ENCODE measurements around the gene FOXP2. TPM values are rescaled to one million over a fixed set of nuclear protein-coding genes. Genes with fewer than 3 reads are reported as not detected.

The FOXP2 gene
- total and polyA plus RNA-seq, 2 of the 4 experiments (the other 2 are of a cell fraction): 0.89 to 1.1 TPM

GRCh38 chr7:114628362-114628761, 213.7 kb downstream of the FOXP2 start:
- BruUV-seq (replicated peaks): no TSS peak
- dilution Hi-C loops (cut with HindIII; ENCODE audit: low sequenced_read_pairs, unreplicated experiment) (no loop called here), in situ Hi-C loops (cut with MboI; ENCODE audit: low sequenced_read_pairs) (no loop called here), intact Hi-C loops (cut with micrococcal nuclease) (no loop called here)
- Histone ChIP-seq H3K27me3 (ENCODE audit: control insufficient read depth, insufficient read depth, low read length) (no peaks in the 10 kb centered on the region), H3K27ac (ENCODE audit: insufficient read depth, low read length) (no peak overlapping the region), H3K56ac (ENCODE audit: extremely low read depth, insufficient read depth, low read length) (no peak overlapping the region), H3K4me3 (ENCODE audit: insufficient read depth, low read depth, low read length) (no peak overlapping the region), H3K23ac (ENCODE audit: low read depth, low read length) (no peak overlapping the region), H3K9me1 (ENCODE audit: insufficient read depth, low read length) (no peaks in the 10 kb centered on the region), H2AK9ac (replicated peaks; ENCODE audit: low read depth, low read length, poor library complexity) (no peak overlapping the region), H3K36me3 (ENCODE audit: control insufficient read depth, insufficient read depth, low read length) (no peaks in the 10 kb centered on the region), H3K4ac (ENCODE audit: low read depth, low read length) (no peak overlapping the region), H3K4me2 (ENCODE audit: low read depth, low read length) (no peak overlapping the region), H3K79me1 (ENCODE audit: low read depth in 1 of 2, low read length in 2 of 2) (no peaks in the 10 kb centered on the region), H3K18ac (ENCODE audit: low read depth, low read length) (no peak overlapping the region), H2BK20ac (ENCODE audit: low read depth, low read length) (no peak overlapping the region), H2BK5ac (ENCODE audit: low read depth, low read length, poor library complexity, severe bottlenecking) (no peak overlapping the region), H2BK120ac (ENCODE audit: low read depth, low read length) (no peak overlapping the region), H2BK15ac (ENCODE audit: low read depth, low read length) (no peak overlapping the region), H4K8ac (ENCODE audit: low read depth in 2 of 2, low read length in 2 of 2) (no peak overlapping the region), H3K4me1 (ENCODE audit: control insufficient read depth, insufficient read depth, low read length) (no peaks in the 10 kb centered on the region), H3K9ac (ENCODE audit: low read depth, low read length) (no peak overlapping the region), H4K20me1 (ENCODE audit: insufficient read depth, low read length) (no peaks in the 10 kb centered on the region), H4K91ac (ENCODE audit: insufficient read depth, low read depth, low read length) (no peak overlapping the region), H2AFZ (replicated peaks; ENCODE audit: low read length, poor library complexity) (no peak overlapping the region), H2AK5ac (ENCODE audit: low read depth, low read length) (no peak overlapping the region), H3K9me3 (ENCODE audit: control insufficient read depth, insufficient read depth, low read length) (no peaks in the 10 kb centered on the region), H4K5ac (ENCODE audit: low read depth, low read length) (no peak overlapping the region), H3K14ac (replicated peaks; ENCODE audit: low read depth, low read length) (no peak overlapping the region)
- CTCF ChIA-PET: no interaction called here
- POLR2A ChIA-PET (ENCODE audit: unreplicated experiment): no interaction called here
- WGBS, 2 experiments (ENCODE audit: extremely low coverage in 2 of 2, insufficient read length in 1 of 2): no CpG with 5 or more reads among the region's 2 CpGs
- DNase-seq (no peak), ATAC-seq (ENCODE audit: low read depth) (no peak)
- TF ChIP-seq ELK1 (IDR thresholded peaks at IDR 0.05; ENCODE audit: borderline replicate concordance, low read depth, low read length) (no peak), FOS (IDR thresholded peaks at IDR 0.05; ENCODE audit: low read depth, low read length) (no peak), RAD21 (IDR thresholded peaks at IDR 0.05; ENCODE audit: low read length) (no peak), SMC3 (IDR thresholded peaks at IDR 0.05; ENCODE audit: low read depth, low read length) (no peak), NFE2L2 (IDR thresholded peaks at IDR 0.05; ENCODE audit: low read depth, low read length) (no peak), BHLHE40 (IDR thresholded peaks at IDR 0.05; ENCODE audit: low read depth, low read length) (no peak), CTCF (conservative IDR thresholded peaks at IDR 0.05; ENCODE audit: low read depth, low read length) (no peak), RFX5 (IDR thresholded peaks at IDR 0.05; ENCODE audit: low read depth, low read length) (no peak), MAZ (IDR thresholded peaks at IDR 0.05; ENCODE audit: borderline replicate concordance, low read depth, low read length) (no peak)

All from IMR-90 (cell line).